ENCODE measurements around the gene TMED3. TPM values are rescaled to one million over a fixed set of nuclear protein-coding genes. Genes with fewer than 3 reads are reported as not detected.

Gene TMED3
- total RNA-seq, 1 experiment from 2014 or later = 164 TPM

- no peak overlapping the region for H3K4me2 ChIP-seq (ENCODE audit: low read length)
- H3K9ac ChIP-seq (ENCODE audit: low read length) = no peak overlapping the region
- CTCF ChIA-PET = no interaction called here
- no peaks in the 10 kb centered on the region for H3F3A ChIP-seq (ENCODE audit: low read length, unreplicated experiment)
- H3K4me3 ChIP-seq (ENCODE audit: low read length) = no peak overlapping the region
- H2AFZ ChIP-seq (ENCODE audit: low read length) = no peak overlapping the region
- H3K36me3 ChIP-seq (ENCODE audit: low read depth, low read length) = no peaks in the 10 kb centered on the region
- H3K9me3 ChIP-seq (ENCODE audit: low read length) = no peaks in the 10 kb centered on the region
- no TSS peak for BruUV-seq (replicated peaks)
- H4K20me1 ChIP-seq (ENCODE audit: low read length) = no peaks in the 10 kb centered on the region
- intact Hi-C loops (cut with micrococcal nuclease) = no loop called here
- ATAC-seq (no peak), DNase-seq (no peak)
- H3K27ac ChIP-seq (ENCODE audit: low read length) = no peak overlapping the region
- no peaks in the 10 kb centered on the region for H3K79me2 ChIP-seq (ENCODE audit: low read length)
- no peaks in the 10 kb centered on the region for H3K27me3 ChIP-seq (ENCODE audit: low read length)
- H3K4me1 ChIP-seq (ENCODE audit: insufficient read depth, low read length) = no peaks in the 10 kb centered on the region
- POLR2A ChIA-PET (ENCODE audit: unreplicated experiment) = no interaction called here
- TF ChIP-seq EZH2 (IDR thresholded peaks at IDR 0.05; ENCODE audit: low read length, unreplicated experiment) (no peak), EZH2phosphoT487 (IDR thresholded peaks at IDR 0.05; ENCODE audit: borderline replicate concordance, low read length) (no peak), CTCF (conservative IDR thresholded peaks at IDR 0.05; ENCODE audit: low read depth, low read length) (no peak)
- H3K9me2 ChIP-seq (replicated peaks; ENCODE audit: low read length) = no peaks in the 10 kb centered on the region
Measured at GRCh38 chr15:79358069-79358468, 47.2 kb downstream of the TMED3 start.

- ATAC-seq (no peak), DNase-seq (no peak)
- no TSS peak for BruUV-seq (replicated peaks)
- H3K4me2 ChIP-seq (ENCODE audit: low read length) = no peak overlapping the region
- no peak overlapping the region for H2AFZ ChIP-seq (ENCODE audit: low read length)
- intact Hi-C loops (cut with micrococcal nuclease) = no loop called here
- H3K9me2 ChIP-seq (replicated peaks; ENCODE audit: low read length) = no peaks in the 10 kb centered on the region
- no peaks in the 10 kb centered on the region for H3K4me1 ChIP-seq (ENCODE audit: insufficient read depth, low read length)
- no peaks in the 10 kb centered on the region for H3K9me3 ChIP-seq (ENCODE audit: low read length)
- H3F3A ChIP-seq (ENCODE audit: low read length, unreplicated experiment) = no peaks in the 10 kb centered on the region
- H3K27me3 ChIP-seq (ENCODE audit: low read length) = no peaks in the 10 kb centered on the region
- ChIA-PET POLR2A (ENCODE audit: unreplicated experiment) (no interaction called here), CTCF (no interaction called here)
- TF ChIP-seq EZH2phosphoT487 (IDR thresholded peaks at IDR 0.05; ENCODE audit: borderline replicate concordance, low read length) = no peak
- no peak for TF ChIP-seq EZH2 (IDR thresholded peaks at IDR 0.05; ENCODE audit: low read length, unreplicated experiment)
- no peak for TF ChIP-seq CTCF (conservative IDR thresholded peaks at IDR 0.05; ENCODE audit: low read depth, low read length)
- H3K9ac ChIP-seq (ENCODE audit: low read length) = no peak overlapping the region
- no peaks in the 10 kb centered on the region for H3K36me3 ChIP-seq (ENCODE audit: low read depth, low read length)
- no peak overlapping the region for H3K4me3 ChIP-seq (ENCODE audit: low read length)
- no peaks in the 10 kb centered on the region for H3K79me2 ChIP-seq (ENCODE audit: low read length)
- no peaks in the 10 kb centered on the region for H4K20me1 ChIP-seq (ENCODE audit: low read length)
- no peak overlapping the region for H3K27ac ChIP-seq (ENCODE audit: low read length)
Measured at GRCh38 chr15:79364571-79365240, 53.8 kb downstream of the TMED3 start.

GRCh38 chr15:79365765-79366164 lies 54.9 kb downstream of the TMED3 start:
- BruUV-seq (replicated peaks) = no TSS peak
- ChIA-PET CTCF (interaction anchor here (0.6 kb wide), 1 partner anchor 13 kb away, joined by 4 read pairs; no protein-coding TSS in a partner anchor), POLR2A (ENCODE audit: unreplicated experiment) (interaction anchor here (0.6 kb wide), 1 partner anchor 414 kb away, joined by 3 read pairs; no protein-coding TSS in a partner anchor)
- Histone ChIP-seq H3K27me3 (ENCODE audit: low read length) (no peaks in the 10 kb centered on the region), H3F3A (ENCODE audit: low read length, unreplicated experiment) (no peaks in the 10 kb centered on the region), H3K9me3 (ENCODE audit: low read length) (no peaks in the 10 kb centered on the region), H3K79me2 (ENCODE audit: low read length) (no peaks in the 10 kb centered on the region), H3K27ac (ENCODE audit: low read length) (no peak overlapping the region), H3K9ac (ENCODE audit: low read length) (no peak overlapping the region), H3K36me3 (ENCODE audit: low read depth, low read length) (no peaks in the 10 kb centered on the region), H3K4me1 (ENCODE audit: insufficient read depth, low read length) (no peaks in the 10 kb centered on the region), H3K4me3 (ENCODE audit: low read length) (no peak overlapping the region), H3K9me2 (replicated peaks; ENCODE audit: low read length) (no peaks in the 10 kb centered on the region), H4K20me1 (ENCODE audit: low read length) (no peaks in the 10 kb centered on the region), H3K4me2 (ENCODE audit: low read length) (no peak overlapping the region), H2AFZ (ENCODE audit: low read length) (no peak overlapping the region)
- DNase-seq (no peak), ATAC-seq (no peak)
- intact Hi-C loops (cut with micrococcal nuclease) = no loop called here
- TF ChIP-seq CTCF (conservative IDR thresholded peaks at IDR 0.05; ENCODE audit: low read depth, low read length) (no peak), EZH2phosphoT487 (IDR thresholded peaks at IDR 0.05; ENCODE audit: borderline replicate concordance, low read length) (no peak), EZH2 (IDR thresholded peaks at IDR 0.05; ENCODE audit: low read length, unreplicated experiment) (no peak)
